Activated CD4-positive, alpha-beta T cell treated with anti-CD3 and anti-CD28 coated beads, Interleukin-2, amount 50 U/mL, for 4 hours (primary cell): ENCODE data around the gene CARHSP1.
"Not testable (repeated sequence)": the region's sequence is repeated elsewhere in the genome, so short reads cannot be mapped to it uniquely, and the experiment has no call there.

Experiments used
- DNase-seq, 2 experiments: peaks; one replicate each; pipeline ENCODE4 v3.0.0-alpha.2; 2020

The CARHSP1 gene

DNA sequence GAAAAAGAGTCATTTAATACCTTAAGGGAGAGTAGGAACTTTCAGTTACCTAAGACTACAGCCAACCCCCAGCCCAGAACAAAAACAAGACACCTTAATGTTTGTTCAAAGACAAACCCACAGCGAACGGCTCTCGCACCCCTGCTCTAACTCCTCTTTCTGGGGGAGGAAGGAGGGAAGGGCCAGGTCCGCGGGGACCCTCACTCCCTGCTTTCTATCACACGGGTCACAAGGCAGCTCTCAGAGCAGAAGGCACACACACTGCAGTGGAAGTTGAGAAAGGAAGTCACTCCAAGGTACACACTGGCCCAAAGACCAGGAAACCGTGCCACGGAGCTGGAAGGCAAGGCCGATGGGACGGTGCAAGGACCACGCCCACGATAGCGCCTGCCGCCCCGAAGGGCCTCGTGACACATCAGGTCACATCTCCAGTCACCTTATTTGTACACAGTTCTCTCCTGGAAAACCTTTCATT, 23.3 kb upstream of the CARHSP1 start:
- DNase-seq, result no peak

DNA sequence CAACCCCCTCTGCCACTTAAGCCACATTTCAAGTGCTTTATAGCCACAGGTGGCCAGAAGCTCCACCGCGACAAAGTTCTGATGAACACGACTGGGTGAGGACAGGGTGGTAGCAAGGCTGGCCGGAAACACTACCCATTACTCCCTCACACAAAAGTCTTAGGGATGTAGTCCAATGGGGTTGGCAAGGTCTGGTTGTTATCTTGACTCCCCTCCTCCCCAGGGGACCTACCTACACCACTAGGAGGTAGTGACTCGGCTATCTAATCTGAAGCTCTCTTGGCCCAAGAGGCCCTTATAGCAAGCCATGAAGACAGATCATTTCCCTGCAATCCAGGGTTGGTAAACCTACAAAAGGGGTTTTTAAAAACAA, 21.7 kb upstream of the CARHSP1 start:
- no peak for DNase-seq

DNA sequence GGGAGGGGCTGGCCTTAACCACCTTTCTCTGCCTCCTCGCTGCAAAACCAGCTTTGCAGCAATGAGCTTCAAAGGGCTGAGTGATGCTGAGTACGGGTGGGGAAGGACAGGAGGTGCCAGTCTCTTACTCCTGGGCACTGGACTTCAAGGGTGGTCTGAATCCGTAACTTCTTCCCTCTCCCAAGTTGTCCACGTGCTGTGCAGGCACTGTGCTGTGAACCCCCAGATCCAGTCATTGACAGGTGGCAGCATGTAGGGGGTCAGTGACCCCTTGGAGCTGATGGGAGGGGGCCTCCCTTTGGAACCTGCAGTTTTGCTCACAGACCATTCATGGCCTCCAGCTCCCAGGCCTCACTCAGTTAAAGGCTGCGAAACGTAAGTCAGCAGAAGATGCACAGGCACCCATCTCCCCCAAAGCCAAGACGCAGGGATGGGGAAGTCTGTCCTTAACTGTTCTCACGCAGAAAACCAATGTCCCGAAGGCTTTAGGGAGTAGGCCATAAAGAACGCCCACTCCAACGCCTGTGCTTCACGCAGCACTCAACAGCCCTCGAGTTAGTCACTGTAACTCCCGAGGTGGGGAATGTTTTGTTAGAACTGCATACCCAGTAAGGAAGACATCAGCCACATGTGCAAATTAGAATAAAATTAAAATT, 21.2 kb upstream of the CARHSP1 start:
- no peak for DNase-seq

DNA sequence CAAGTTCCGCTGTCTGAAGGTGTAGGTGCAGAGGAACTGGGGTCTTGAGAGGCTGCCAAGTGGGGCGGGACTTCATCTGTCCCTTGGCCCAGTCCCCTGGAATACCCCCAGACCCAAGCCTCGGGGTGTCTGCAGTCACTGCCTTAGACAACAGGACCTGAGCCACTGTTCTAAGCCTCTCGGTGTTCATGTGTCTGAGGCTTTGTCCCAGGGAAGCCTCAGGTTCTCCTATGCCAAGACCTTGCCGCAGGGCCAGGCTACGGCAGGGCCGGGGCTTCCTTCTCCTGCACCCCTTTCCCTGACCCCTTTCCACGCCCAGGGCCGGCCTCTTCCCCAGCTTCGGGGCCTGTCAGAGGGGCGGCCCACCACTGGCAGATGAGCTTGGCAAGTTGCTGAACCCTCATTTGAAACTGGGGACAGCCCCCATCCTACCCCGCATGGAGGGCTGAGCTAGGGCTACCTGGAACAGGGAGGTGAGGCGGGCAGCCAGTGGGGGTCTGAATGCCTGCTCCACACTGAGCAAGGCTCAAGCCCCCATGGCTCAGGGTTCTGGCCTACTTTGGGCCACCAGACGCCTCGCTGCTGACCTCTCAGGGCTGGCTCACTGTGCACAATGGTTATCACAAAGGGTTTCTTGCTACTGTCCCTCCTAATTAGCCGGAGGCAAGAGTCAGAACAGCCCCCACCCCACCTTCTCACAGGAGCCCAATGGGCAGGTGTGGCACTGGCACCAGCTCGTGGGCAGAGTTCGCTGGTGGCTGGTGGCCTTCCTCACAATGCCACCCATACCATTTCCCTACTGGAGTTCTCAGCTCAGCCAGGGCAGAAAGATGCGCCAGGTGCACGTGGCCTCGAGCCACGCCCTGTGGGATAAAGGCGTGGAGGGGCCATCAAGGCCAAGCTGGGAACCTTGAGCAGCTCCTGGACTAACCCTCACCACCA, 20.4 kb upstream of the CARHSP1 start:
- DNase-seq, result no peak

DNA sequence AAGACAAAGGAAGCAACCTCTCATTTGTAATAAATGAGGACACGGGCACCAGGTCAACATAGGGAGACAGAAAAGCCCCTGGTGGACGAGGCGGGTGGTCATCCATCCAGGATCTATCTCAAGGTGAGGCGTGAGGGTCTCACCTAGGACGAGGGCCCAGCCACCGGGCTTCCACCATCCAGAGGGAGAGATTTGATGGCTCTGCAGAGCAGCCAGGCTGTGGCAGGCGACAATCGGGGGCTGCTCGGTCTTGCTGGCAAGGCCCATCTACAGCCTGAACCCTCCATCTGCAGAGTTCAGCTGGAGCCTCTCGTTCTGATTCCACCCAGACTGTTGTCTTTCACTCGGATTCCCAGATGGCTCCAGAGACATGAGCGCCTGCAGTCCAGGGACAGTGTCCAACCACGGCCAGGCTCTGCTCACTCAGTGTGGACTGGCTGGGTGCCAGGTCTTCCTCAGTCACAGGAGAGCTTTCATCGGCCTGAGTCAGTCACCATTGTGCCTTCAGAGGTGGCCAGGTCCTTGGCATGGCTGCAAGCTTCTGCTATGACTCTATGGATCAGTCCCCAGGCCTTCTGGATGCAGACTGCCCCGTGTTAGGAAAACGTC, 19.2 kb upstream of the CARHSP1 start:
- no peak for DNase-seq

DNA sequence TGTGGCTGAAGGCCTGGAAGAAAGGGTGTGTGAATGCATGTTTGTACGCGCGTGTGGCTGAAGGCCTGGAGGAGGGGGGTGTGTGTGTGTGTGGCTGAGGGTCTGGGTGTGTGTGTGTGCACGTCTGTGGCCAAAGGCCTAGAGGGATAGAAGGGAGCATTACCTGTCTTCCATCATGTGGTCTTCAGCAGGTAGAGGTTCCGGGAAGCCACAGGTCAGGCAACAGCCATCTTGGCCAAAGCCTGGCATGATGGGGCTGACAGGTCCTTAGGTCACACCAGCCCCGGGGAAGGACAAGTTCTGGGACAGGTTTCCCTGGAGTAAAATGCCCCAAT, 18.6 kb upstream of the CARHSP1 start:
- no peak for DNase-seq

DNA sequence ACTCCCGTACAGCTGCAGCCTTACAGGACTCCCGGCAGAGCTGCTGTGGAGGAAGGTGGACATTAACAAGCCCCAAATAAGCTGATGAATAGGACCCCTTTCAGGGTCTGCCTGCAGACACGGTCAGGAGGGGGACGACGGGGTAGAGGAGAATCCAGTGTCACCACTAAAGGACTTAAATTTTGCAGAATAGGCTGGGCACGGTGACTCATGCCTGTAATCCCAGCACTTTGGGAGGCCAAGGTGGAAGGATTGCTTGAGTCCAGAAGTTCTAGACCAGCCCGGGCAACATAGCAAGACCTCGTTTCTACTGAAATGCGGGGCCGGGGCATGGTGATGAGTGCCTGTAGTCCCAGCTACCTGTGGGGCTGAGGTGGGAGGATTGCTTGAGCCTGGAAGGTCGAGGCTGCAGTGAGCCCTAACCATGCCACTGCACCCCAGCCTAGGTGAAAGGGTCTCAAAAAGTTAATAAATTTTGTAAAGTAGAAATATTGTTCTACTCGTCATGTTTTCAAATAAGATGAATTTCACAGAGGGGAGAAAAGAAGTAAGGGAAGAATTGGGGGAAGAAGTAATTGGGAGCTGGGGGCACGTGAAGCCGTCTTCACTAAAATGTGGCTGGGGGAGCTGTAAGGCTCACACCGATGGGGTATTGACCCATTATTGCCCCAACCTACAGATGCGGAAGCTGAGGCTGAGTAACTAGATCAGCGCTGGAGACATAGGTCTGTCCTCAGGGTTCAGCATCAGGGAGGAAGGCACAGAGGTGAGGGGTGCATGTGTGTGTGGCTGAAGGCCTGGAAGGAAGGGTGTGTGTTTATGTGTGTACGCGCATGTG, 18.0 kb upstream of the CARHSP1 start:
- DNase-seq, result no peak

DNA sequence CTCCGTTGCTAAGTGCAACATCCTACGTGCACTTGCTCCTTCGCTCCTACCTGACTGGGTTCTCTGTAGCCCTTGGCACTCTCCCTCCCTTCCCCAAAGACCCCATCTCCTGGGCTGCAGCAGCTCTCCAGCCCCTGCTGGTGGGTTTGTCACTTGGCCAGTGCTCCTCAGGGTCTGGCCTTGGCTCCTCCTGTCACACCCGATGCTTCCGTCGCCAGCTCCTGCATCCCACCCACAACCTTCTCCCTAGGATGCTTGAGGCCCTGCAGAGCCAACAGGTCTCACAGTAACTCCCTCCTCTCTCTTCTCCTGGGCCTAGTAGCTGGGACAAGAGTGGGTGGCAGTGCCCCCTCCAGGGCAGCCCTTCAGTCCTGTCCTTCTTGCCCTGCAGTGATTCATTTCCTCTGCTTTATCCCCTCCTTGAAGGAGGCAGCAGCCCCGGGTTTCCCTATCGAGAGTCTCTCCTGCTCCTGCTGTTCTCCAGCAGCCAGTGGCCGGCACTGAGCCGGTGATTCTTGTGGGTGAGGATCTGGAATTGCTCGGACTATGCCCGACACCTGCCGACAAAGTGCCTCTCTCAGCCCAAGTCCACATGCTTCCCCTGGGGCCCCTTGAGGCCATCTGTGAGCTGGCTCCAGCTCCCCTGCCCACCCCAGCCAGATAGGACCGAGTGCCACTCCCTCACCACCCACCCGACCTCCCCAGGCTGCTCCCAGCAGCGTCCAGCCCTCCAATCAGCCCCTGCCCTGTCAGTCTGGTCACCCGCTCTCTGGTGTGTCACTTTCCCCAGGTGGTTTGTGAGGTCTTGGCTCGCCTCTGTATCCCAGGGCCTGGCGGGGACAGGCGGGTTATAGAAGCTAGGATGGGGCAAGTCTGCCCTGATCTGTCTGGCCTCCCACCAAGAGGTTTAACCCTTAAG, 17.1 kb upstream of the CARHSP1 start:
- DNase-seq, result no peak

DNA sequence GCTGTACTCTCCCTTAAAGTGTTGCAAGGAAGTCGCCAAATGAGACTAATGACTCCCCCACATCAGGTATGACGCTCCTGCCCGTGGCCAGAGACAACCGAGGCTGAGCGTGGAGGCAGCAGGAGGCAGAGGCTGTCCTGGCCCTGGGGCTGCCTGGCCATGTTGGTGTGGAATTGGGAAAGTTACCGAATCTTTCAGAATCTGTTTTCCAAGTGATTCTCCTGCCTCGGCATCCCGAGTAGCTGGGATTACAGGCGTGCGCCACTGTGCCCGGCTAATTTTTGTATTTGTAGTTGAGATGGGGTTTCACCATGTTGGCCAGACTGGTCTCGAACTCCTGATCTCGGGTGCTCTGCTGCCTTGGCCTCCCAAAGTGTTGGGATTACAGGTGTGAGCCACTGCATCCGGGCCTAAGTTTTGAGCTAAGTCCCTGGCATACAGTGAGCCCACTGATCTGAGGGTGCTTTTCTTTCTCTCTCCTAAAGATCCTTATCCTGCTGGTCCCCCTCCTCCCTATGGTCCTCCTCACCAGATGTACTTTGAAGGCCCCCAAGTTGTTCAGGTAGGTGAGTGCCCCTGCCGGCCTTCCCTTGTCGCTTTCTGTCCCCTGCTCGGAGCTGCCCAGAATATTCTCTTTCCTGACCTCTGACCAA, 14.0 kb upstream of the CARHSP1 start:
- no peak for DNase-seq

DNA sequence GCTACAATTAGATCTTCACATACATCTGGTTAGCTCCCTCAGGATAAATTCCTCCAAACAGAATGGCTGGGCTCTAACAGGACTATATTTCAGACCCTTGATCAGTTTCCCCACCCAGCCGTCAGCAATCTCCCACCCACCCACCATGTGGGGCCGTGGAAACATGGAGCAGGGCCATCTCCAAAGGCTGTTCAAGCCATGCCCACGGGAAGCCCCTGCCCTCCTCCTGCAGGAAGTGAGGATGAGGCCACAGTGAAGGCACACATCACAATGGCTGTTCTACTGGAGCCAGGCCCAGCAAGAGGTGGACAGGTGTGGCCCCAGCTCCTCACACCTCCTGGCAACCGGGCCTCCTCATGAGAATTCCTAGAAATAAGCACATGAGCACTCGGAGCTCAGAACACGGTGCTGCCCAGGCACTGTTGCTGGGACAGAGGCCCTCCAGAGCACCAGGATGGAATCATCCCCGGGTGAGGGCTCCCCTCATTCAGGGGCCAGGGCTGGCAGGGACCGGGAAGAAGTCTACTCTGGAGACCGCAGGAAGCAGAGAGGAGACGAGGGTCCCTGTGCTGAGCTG, 13.3 kb upstream of the CARHSP1 start, which contains the start of gene LITAFD:
LITAFD (plus strand) TSS at position 311 of the 577 bp plus-strand sequence. CDS start 2,005 bp downstream, outside the sequence.
- DNase-seq, result no peak

DNA sequence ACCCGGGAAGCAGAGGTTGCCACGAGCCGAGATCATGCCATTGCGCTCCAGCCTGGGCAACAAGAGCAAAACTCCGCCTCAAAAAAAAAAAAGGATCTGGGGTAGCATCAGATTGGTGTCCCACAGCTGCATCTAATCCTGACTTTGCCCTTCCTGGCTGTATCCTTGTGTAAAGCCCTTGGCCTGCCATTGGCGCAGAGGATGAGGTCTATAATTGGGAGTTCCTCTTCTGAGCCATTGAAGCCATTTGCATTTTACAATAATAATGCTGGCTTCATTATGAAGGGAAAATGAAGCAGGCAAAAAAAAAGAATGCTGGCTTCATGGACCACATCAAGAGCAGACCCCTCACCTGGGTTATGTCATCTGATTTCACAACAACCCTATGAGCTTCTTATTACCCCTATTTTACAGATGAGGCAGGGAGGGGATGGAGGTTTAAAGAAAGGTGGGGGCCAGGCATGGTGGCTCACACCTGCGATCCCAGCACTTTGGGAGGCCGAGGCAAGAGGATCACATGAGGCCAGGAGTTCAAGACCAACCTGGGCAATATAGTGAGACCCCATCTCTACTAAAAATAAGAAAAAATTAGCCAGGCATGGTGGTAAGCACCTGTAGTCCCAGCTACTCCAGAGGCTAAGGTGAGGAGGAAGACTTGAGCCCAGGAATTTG, 12.2 kb upstream of the CARHSP1 start:
- no peak for DNase-seq

DNA sequence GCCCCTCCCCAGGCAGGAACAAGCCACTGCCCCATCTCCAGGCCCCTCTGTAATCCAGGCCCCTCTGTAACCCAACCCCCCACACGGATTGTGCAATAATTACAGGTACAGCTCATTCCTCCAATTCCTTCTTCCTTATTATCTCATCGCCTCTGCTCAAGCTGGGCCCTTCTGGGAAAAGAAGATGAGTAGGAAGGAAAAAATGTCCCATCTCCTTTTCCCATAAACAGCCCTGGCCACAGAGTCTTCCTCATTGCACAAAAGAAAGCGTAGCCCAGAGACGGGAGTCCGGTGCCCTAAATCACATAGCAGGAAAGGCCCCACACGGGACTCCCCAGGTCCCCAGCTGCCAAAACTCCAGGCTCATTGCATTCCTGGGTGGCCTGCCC, 9.7 kb upstream of the CARHSP1 start:
- DNase-seq, result no peak

DNA sequence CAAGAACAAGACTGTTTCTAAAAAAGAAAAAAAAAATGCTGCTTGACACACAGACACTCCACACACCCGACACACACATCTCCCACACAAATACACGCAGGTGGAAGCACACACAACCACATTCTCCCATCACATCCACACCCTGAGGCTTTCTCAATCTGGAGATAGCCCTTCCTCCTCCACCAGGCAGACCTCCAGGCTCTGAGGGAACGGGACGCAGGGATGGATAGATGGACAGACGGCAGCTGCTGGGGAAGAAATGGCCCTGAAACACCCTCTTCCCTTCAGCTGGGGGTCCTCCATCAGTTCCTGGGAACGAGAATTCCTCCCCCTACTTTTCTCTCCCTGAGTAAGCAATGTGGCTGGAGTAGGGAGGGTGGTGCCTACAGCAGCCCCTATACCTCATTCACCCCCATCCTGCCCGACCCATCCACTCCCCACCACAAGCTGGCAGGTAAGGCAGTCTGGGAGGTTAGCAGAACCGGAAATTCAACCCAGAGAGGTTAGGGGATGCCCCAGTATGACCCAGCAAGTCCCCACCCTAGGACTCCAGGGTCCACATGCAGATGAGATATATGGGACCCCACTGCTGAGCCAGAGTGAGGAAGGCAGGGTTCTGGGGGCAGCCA, 9.2 kb upstream of the CARHSP1 start:
- DNase-seq, result no peak

DNA sequence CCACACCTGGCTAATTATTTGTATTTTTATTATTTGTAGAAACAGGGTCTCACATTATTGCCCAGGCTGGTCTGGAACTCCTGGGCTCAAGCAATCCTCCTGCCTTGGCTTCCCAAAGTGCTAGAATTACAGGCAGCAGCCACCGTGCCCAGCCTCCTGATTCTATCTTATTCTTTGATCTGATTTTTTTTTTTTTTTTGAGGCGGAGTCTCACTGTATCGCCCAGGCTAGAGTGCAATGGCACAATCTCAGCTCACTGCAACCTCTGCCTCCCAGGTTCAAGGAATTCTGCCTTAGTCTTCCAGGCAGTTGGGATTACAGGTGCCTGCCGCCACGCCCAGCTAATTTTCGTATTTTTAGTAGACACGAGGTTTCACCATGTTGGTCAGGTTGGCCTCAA, 6.5 kb upstream of the CARHSP1 start:
- not testable (repeated sequence) for DNase-seq

DNA sequence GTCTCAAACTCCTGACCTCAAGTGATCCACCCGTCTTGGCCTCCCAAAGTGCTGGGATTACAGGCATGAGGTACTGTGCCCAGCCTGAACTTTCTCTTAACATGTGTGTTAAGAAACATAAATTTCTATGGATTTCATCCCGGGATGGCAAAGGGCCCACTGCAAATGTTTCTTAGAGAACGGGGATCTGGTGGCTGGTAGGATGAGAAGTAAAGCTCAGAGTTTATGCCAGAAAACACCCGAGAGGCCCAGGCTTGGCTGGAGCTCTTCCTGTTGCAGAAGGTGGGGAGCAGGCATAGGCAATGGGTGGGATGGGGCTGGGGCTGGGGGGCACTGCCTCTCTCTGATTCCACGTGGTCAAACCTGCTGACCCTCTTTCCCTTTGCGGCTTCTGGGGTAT, 5.6 kb upstream of the CARHSP1 start:
- DNase-seq, result no peak

DNA sequence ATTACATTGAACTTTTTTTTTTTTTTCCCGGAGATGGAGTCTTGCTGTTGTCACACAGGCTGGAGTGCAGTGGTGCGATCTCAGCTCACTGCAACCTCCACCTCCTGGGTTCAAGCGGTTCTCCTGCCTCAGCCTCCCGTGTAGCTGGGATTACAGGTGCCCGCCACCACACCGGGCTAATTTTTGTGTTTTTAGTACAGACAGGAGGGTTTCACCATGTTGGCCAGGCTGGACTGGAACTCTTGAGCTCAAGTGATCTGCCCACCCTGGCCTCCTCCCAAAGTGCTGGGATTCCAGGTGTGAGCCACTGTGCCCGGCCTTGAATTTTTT, 5.0 kb upstream of the CARHSP1 start:
- not testable (repeated sequence) for DNase-seq

DNA sequence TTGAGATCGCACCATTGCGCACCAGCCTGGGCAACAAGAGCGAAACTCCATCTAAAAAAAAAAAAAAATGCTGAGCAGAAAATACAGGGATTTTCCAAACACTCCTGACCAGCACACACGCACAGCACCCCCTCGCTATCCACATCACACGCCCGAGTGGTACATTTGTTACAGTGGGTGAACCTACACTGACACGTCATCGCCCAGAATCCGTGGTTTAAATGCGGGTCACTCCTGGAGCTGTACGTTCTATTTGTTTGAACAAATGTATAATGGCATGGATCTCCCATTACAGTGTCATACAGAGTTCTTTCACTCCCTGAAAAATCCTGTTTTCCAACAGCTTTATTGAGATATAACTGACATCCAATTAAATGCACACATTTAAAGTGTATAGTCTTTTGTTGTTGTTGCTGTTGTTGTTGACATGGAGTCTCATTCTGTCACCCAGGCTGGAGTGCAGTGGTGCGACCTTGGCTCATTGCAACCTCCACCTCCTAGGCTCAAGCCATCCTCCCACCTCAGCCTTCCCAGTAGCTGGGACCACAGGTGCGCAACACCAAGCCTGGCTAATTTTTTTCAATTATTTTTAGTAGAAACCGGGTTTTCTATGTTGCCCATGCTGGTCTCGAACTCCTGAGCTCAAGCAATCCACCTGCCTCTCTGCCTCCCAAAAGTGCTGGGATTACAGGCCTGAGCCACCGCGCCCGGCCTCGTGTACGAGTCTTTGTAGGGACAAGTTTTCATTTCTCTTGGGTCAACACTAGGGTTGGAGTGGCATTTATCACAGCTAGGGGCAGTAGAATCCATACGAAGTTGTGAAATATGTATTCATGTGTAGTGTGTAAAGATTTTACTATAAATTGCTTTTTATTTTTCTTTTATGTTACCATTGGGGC, 4.4 kb upstream of the CARHSP1 start:
- DNase-seq, result no peak

DNA sequence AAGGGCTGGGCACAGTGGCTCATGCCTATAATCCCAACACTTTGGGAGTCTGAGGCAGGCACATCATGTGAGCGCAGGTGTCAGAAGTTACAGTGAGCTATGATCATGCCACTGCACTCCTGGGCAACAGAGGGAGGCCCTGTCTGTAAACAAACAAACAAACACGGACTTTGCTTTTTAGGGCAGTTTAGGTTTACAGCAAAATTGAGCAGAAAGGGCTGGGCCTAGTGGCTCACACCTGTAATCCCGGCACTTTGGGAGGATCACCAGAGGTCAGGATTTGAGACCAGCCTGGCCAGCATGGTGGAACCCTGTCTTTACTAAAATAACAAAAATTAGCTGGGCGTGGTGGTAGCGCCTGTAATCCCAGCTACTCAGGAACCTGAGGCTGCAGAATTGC, 3.3 kb upstream of the CARHSP1 start:
- no peak for DNase-seq

DNA sequence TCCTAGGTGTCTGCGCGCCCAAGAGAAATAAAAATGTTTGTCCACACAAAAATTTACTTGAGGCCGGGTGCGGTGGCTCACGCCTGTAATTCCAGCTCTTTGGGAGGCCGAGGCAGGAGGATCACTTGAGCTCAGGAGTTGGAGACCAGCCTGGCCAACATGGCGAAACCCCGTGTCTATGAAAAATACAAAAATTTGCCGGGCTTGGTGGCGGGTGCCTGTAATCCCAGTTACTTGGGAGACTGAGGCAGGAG, 1.1 kb upstream of the CARHSP1 start:
- DNase-seq, result not testable (repeated sequence)
